GM12864 (cell line): ENCODE results near the gene HNRNPF.

Experiments
- DNase-seq: peaks from one replicate; pipeline ENCODE4 v3.0.0-alpha.2; 2011; ENCODE audit warnings: low read depth
- H3K4me3 ChIP-seq: 2 replicates; pipeline ENCODE4 v1.5.1; 2011; ENCODE audit warnings: mild to moderate bottlenecking, low read depth, low read length, control low read depth
- CTCF ChIP-seq: IDR thresholded peaks from 2 replicates; pipeline ENCODE4 v1.5.1; 2011; ENCODE audit warnings: low read depth, mild to moderate bottlenecking, moderate library complexity, low read length, control low read depth, inconsistent platforms; ENCODE audit errors: missing control alignments

Gene HNRNPF

GRCh38 chr10:43375401-43376020 lies 33.5 kb downstream of the HNRNPF start:
- no peak for TF ChIP-seq CTCF
- no peak overlapping the region for H3K4me3 ChIP-seq
- no peak for DNase-seq

GRCh38 chr10:43374194-43374593 lies 34.8 kb downstream of the HNRNPF start:
- no peak overlapping the region for H3K4me3 ChIP-seq
- TF ChIP-seq CTCF = no peak
- DNase-seq = no peak

DNA sequence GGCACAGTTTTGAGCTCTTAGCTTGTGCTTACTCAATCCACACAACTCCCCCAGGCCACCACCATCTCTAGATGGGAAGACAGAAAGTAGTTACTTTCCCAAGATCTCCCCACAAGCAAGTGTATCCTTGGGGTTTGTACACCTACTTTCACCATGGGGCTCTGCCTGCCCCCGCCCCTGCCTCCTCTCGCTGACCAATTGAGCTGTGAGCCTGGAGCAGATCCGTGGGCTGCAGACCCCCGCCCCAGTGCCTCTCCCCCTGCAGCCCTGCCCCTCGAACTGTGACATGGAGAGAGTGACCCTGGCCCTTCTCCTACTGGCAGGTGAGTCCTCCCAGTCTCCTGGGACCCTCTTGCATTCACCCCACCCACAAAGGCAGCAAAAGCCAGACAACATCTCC lies 35.5 kb downstream of the HNRNPF start:
- no peak overlapping the region for H3K4me3 ChIP-seq
- no peak for TF ChIP-seq CTCF
- no peak for DNase-seq

DNA sequence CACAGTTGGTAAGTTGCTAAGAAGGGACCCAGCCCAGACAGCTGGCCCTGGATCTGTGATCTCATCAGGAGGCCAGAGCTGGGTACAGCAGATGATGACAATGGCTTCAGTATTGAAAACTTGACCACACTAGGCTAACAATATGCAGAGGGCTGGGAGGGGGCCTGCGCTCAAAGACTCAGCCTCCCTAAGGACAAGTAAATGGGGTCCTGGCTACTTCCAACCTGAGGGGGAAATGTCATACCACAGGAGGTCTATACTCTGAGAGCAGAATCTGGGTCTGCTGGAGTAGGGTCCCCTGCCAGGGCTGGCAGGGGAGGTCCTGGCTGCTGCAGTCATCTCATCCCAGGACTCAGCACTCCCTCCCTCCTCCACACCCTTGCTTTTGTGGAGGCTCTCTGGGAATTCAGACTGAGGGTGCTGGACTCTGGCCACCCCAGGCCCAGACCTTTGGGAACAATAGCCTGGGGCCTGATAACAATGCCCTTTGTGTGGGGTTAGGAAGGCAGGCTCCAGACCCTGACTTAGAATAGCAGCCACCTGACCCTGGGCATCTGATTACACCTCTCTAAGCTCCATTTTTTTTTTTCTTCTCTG lies 36.1 kb downstream of the HNRNPF start:
- no peak for DNase-seq
- TF ChIP-seq CTCF = no peak
- H3K4me3 ChIP-seq = no peak overlapping the region

DNA sequence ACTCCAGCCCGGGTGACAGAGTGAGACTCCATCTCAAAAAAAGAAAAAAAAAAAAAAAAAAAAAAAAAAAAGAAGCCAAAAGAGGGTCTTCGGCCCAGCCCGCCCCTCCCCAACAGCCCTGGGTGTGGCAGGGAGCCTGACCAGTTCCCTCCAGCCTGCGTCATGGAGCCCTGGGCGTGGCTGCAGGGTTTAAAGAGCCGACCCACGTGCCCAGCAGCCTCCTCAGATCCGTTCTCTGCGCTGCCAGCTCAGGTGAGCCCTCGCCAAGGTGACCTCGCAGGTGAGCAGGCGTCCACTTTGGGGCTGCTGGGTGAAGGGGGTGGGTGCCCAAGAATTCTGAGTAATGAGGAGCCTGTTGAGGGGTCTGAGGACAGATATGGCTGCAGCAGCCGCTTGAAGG lies 37.6 kb downstream of the HNRNPF start, which contains the start of gene FXYD4:
TSS of gene FXYD4 (plus strand) at position 219 of the 400 bp plus-strand sequence. CDS start 2,111 bp downstream, outside the sequence.
- H3K4me3 ChIP-seq = no peak within 1 kb of the TSS
- DNase-seq = no peak
- no peak for TF ChIP-seq CTCF

- no peak for DNase-seq
- H3K4me3 ChIP-seq = no peak overlapping the region
- TF ChIP-seq CTCF = no peak
These were observed 38.2 kb downstream of the HNRNPF start for GRCh38 chr10:43370671-43371215.
